PC-9 (cell line): ENCODE data around the gene EXOC1L. TPM values are rescaled to one million over a fixed set of nuclear protein-coding genes. Genes with fewer than 3 reads are reported as not detected.

ENCODE experiments used
- BruUV-seq: library from RNA; stranded (reverse); fragments of 400-500 nt; replicated peaks from 2 replicates; lab custom pipeline; 2021; lab: Mats Ljungman, UMichigan
- CTCF ChIA-PET: fragments of 300-600 bp; sonication (Branson Sonifier 250); formaldehyde crosslinking; loops from one replicate; lab custom pipeline; 2022; ENCODE audit warnings: antibody characterized with exemption; lab: Charles Lee
- POLR2A ChIA-PET: fragments of 300-600 bp; sonication (Branson Sonifier 250); formaldehyde crosslinking; loops from one replicate; lab custom pipeline; 2022; ENCODE audit warnings: antibody characterized with exemption; ENCODE audit not compliant: unreplicated experiment; lab: Charles Lee
- DNase-seq, 2 experiments: peaks; one replicate each; pipeline versions ENCODE4 v3.0.0 to v3.0.0-alpha.2; 2015 to 2022; ENCODE audit warnings: mixed read lengths in 1 of 2
- H2AFZ ChIP-seq: fragments of 200-600 bp; sonication (generic); 2 replicates; pipeline ENCODE4 v1.8.1; 2017; ENCODE audit warnings: antibody characterized with exemption
- H3F3A ChIP-seq: fragments of 200-600 bp; sonication (generic); 2 replicates; pipeline ENCODE4 v1.8.1; 2017; ENCODE audit warnings: antibody characterized with exemption, mild to moderate bottlenecking, low read depth; ENCODE audit not compliant: insufficient read depth
- H3K27ac ChIP-seq: fragments of 200-600 bp; sonication (generic); 2 replicates; pipeline ENCODE4 v1.6.1; 2016; ENCODE audit warnings: mixed run types
- H3K27me3 ChIP-seq: fragments of 200-600 bp; sonication (generic); 2 replicates; pipeline ENCODE4 v1.6.1; 2016; ENCODE audit warnings: low read depth, mixed run types; ENCODE audit not compliant: insufficient read depth
- H3K36me3 ChIP-seq: fragments of 200-600 bp; sonication (generic); 2 replicates; pipeline ENCODE4 v1.6.1; 2016; ENCODE audit warnings: low read depth, mixed run types
- H3K4me1 ChIP-seq: fragments of 200-600 bp; sonication (generic); replicated peaks from 2 replicates; pipeline ENCODE4 v1.6.1; 2016; ENCODE audit warnings: mixed run types; ENCODE audit not compliant: insufficient read depth
- H3K4me2 ChIP-seq: fragments of 200-600 bp; sonication (generic); 2 replicates; pipeline ENCODE4 v1.6.1; 2017; ENCODE audit warnings: mixed run types
- H3K4me3 ChIP-seq: fragments of 200-600 bp; sonication (generic); 2 replicates; pipeline ENCODE4 v1.6.1; 2016; ENCODE audit warnings: mixed run types
- H3K79me2 ChIP-seq: fragments of 200-600 bp; sonication (generic); 2 replicates; pipeline ENCODE4 v1.6.1; 2017; ENCODE audit warnings: low read depth, mixed run types
- H3K9me2 ChIP-seq: fragments of 200-600 bp; sonication (generic); 2 replicates; pipeline ENCODE4 v1.8.1; 2017; ENCODE audit warnings: mild to moderate bottlenecking; ENCODE audit not compliant: insufficient read depth
- H3K9me3 ChIP-seq: fragments of 200-600 bp; sonication (generic); 2 replicates; pipeline ENCODE4 v1.8.1; 2016; ENCODE audit warnings: low read depth; ENCODE audit not compliant: insufficient read depth
- H4K20me1 ChIP-seq: fragments of 200-600 bp; sonication (generic); 2 replicates; pipeline ENCODE4 v1.8.1; 2017; ENCODE audit not compliant: insufficient read depth
- EZH2 ChIP-seq: fragments of 200-600 bp; sonication (generic); IDR thresholded peaks from 2 replicates; pipeline ENCODE4 v1.8.0; 2017; ENCODE audit warnings: antibody characterized with exemption, low read depth
- intact Hi-C: fragments of 100-400 bp; cut with micrococcal nuclease; formaldehyde crosslinking; loops from one replicate; pipeline ENCODE4 v1.10.0; 2022; ENCODE audit not compliant: unreplicated experiment
- total RNA-seq: library from RNA; stranded (reverse); gene quantifications from 2 replicates; pipeline ENCODE4 v1.2.3, GENCODE V29; 2021
- TF ChIP-seq, protein P1 (sequence below): fragments of 200-600 bp; sonication (generic); conservative IDR thresholded peaks from 2 replicates; pipeline ENCODE4 v1.6.1; 2017; ENCODE audit warnings: mixed run types, antibody characterized with exemption, mild to moderate bottlenecking, moderate library complexity

Gene EXOC1L
- total RNA-seq, 1 experiment from 2014 or later: not detected

DNA sequence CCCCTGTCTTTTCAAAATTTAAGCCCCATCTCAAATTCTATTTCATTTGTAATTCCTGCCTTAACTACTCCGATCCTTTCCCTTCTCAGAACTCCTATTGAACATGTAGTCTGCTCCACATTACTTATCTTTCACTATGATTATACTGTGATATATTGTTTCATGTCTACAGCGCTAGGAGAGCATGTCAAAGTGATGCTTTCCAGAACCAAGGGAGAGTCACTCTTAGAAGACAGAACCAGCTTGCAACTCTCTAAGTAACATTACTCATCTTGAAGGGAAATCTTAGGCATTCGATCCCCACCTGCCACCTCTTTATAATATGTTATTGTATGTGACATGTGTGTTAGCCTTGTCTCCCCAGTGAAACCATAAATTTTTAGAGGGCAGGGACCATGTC, 10.5 kb downstream of the EXOC1L start:
- no peaks in the 10 kb centered on the region for H3K9me3 ChIP-seq
- H3K27ac ChIP-seq: no peak overlapping the region
- no peaks in the 10 kb centered on the region for H3F3A ChIP-seq
- H3K4me1 ChIP-seq: no peaks in the 10 kb centered on the region
- intact Hi-C loops: no loop called here
- ChIA-PET CTCF (no interaction called here), POLR2A (no interaction called here)
- no peak overlapping the region for H2AFZ ChIP-seq
- no peaks in the 10 kb centered on the region for H3K9me2 ChIP-seq
- TF ChIP-seq, protein P1, sequence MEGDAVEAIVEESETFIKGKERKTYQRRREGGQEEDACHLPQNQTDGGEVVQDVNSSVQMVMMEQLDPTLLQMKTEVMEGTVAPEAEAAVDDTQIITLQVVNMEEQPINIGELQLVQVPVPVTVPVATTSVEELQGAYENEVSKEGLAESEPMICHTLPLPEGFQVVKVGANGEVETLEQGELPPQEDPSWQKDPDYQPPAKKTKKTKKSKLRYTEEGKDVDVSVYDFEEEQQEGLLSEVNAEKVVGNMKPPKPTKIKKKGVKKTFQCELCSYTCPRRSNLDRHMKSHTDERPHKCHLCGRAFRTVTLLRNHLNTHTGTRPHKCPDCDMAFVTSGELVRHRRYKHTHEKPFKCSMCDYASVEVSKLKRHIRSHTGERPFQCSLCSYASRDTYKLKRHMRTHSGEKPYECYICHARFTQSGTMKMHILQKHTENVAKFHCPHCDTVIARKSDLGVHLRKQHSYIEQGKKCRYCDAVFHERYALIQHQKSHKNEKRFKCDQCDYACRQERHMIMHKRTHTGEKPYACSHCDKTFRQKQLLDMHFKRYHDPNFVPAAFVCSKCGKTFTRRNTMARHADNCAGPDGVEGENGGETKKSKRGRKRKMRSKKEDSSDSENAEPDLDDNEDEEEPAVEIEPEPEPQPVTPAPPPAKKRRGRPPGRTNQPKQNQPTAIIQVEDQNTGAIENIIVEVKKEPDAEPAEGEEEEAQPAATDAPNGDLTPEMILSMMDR: no peak
- no peak for TF ChIP-seq EZH2
- BruUV-seq: no TSS peak
- no peak for DNase-seq
- H3K79me2 ChIP-seq: no peaks in the 10 kb centered on the region
- H3K27me3 ChIP-seq: no peaks in the 10 kb centered on the region
- no peak overlapping the region for H3K4me3 ChIP-seq
- H4K20me1 ChIP-seq: no peaks in the 10 kb centered on the region
- no peaks in the 10 kb centered on the region for H3K36me3 ChIP-seq
- H3K4me2 ChIP-seq: no peak overlapping the region

DNA sequence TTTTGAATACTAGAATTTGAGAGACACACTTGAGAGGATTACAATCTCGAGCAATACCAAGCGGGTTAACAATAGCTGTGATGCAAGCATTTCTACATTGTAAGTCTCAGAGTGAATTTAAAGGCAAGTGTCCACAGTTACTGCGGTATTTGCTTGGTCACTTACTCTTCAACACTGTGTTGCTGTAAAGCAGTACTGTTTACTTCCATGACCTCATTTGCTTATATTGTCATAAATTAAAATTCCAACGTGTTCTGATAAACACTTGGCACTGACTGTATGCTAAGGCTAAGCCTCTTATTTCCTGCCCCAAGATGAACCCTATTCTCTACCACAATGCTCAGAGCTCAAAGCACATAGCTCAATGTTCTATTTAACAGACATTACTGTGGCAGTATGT, 11.1 kb downstream of the EXOC1L start:
- POLR2A ChIA-PET: interaction anchor here (0.6 kb wide), 1 partner anchor 497 kb away, joined by 3 read pairs; no protein-coding TSS in a partner anchor
- H3K27me3 ChIP-seq: no peaks in the 10 kb centered on the region
- CTCF ChIA-PET: no interaction called here
- BruUV-seq: no TSS peak
- intact Hi-C loops: no loop called here
- no peaks in the 10 kb centered on the region for H3K9me3 ChIP-seq
- no peak overlapping the region for H3K27ac ChIP-seq
- H3K9me2 ChIP-seq: no peaks in the 10 kb centered on the region
- H4K20me1 ChIP-seq: no peaks in the 10 kb centered on the region
- H3K79me2 ChIP-seq: no peaks in the 10 kb centered on the region
- H3K4me2 ChIP-seq: no peak overlapping the region
- no peak overlapping the region for H2AFZ ChIP-seq
- H3F3A ChIP-seq: no peaks in the 10 kb centered on the region
- TF ChIP-seq EZH2: no peak
- TF ChIP-seq, protein P1: no peak
- H3K4me1 ChIP-seq: no peaks in the 10 kb centered on the region
- DNase-seq: no peak
- no peaks in the 10 kb centered on the region for H3K36me3 ChIP-seq
- no peak overlapping the region for H3K4me3 ChIP-seq

DNA sequence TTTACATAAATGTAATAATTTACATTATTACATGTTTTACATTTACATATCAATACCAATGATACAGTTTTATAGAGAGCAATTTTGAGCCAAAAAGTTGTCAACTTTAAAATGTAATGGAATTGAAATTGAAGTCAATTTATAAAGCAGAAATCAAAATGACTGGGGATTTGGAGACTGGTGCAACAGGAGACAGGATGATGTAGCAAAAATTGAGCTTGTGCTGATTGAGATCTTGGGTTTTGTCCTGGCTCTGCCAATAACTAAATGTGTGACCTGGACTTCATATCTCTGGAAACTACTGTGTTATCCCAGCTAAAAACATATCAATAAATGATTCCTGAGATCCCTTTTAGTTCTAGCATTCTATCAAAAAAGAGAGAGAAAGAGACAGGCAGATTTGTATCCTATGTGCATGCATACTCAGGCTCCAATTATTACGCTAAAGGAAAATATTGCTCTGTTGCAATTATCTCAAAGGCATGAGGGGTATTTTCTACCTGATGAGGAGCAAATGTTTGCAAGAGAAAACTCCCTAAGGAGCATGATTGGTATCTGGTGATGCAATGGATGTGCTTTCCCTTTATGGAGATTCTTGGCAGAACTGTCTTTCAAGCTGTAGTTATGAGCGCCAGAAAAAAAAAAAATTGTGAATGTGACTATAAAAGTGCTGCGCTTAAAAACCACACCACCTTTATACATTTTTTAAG, 14.7 kb downstream of the EXOC1L start:
- Histone ChIP-seq H3K27me3 (no peaks in the 10 kb centered on the region), H3K4me2 (no peak overlapping the region), H2AFZ (no peak overlapping the region), H3F3A (no peaks in the 10 kb centered on the region), H3K9me3 (no peaks in the 10 kb centered on the region), H3K79me2 (no peaks in the 10 kb centered on the region), H3K4me3 (no peak overlapping the region), H3K9me2 (no peaks in the 10 kb centered on the region), H3K4me1 (no peaks in the 10 kb centered on the region), H3K36me3 (no peaks in the 10 kb centered on the region), H4K20me1 (no peaks in the 10 kb centered on the region), H3K27ac (no peak overlapping the region)
- BruUV-seq: no TSS peak
- DNase-seq: no peak
- CTCF ChIA-PET: no interaction called here
- intact Hi-C loops: no loop called here
- TF ChIP-seq EZH2: no peak
- TF ChIP-seq, protein P1: no peak
- POLR2A ChIA-PET: no interaction called here
